HG02970 (cell line): ENCODE measurements around the gene ODF2.

ENCODE experiments used
- ATAC-seq: cut with Tn5 transposase; IDR thresholded peaks from one replicate; pipeline ENCODE4 v1.9.1; 2021; ENCODE audit warnings: mild to moderate bottlenecking, moderate library complexity, moderate number of reproducible peaks; ENCODE audit not compliant: unreplicated experiment, low FRiP score

ODF2 gene

DNA sequence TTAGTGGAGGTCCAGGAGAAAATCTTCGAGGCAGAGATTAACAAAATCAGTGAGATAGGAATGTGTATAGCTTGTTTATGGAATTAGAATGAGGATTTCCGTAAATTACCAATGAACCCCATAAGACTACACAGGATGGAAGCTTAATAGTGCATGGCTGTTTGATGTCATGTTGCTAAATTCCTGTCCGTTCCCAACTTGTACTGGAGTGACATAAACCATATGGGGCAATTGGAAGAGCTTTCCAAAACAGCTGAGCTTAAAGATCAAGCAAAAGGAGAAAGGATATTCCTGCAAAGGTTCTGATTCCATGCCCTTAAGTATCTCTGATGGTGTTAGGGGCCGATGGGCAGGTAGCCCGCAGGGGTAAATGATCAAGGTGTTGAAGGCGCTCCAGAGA, 66.2 kb downstream of the ODF2 start:
- ATAC-seq, result no peak

- ATAC-seq, result no peak
Measured at GRCh38 chr9:128523199-128523925, 67.6 kb downstream of the ODF2 start.

GRCh38 chr9:128526720-128527119, 70.9 kb downstream of the ODF2 start:
- no peak for ATAC-seq

DNA sequence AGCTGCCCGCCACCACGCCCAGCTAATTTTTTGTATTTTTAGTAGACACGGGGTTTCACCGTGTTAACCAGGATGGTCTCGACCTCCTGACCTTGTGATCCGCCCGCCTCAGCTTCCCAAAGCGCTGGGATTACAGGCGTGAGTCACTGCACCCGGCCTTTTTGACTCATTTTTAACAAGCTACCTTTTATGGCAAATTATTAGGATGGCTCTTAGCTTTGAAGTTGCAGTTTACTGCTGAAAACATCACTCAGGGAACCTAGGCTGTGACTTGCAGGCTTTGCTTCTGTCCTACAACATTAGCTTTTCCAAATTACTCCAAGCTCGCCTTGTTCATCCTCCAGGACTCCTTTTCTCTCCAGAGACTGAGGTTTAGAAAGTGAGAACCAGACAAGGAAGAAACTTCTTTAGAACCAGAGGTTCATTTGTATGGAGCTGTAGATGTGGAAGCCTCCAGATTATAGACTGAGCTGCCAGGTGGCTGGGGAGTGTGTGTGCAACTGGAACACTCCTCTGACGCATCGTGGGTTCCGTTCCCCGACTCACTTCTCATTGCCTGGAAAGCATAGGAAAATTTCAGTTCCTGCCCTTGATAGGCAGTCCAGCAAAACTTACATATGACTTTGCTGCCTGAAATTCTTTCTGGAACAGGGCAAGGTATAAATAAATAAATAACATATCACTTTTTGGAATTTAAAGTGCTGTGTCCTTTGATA, 72.8 kb downstream of the ODF2 start:
- no peak for ATAC-seq

DNA sequence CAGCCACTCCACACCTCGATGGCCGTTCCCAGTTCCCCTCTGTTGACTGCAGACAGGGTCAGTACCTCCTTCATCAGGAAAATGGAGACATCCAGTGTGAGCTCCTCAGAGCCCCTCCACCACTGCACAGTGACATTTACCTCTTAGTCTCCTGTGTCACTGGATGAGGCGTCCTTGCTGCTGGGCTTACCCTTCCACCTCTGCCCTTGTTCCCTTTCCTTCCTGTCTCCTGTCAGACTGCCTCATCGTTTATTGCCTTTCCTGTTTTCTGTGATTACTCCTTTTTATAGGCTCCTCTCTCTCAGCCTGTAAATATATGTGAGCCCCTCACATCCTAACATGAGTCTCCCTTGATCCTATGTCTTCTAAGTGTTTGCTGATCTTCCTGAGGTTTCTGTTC, 73.4 kb downstream of the ODF2 start:
- ATAC-seq, result no peak

GRCh38 chr9:128532581-128532980, 76.8 kb downstream of the ODF2 start:
- ATAC-seq, result no peak

GRCh38 chr9:128540634-128541360, 85.0 kb downstream of the ODF2 start:
- no peak for ATAC-seq

DNA sequence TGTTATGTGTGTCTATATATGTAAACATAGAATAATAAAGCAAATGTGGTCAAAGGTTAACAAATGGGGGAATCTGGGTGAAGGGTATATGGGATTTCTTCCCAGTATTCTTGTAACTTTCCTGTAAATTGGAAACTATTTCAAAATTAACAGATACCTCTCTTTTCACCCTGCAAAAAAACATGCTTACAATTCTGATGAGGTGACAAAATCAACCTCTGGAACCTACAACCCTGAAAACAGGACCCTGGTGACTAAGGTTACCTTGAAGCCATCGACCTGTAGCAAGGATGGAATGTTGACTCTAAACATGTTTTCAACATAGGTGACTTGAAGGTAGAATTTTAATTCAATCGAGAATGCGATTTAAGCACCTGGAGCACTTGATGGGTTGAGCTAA, 90.7 kb downstream of the ODF2 start:
- ATAC-seq, result no peak

DNA sequence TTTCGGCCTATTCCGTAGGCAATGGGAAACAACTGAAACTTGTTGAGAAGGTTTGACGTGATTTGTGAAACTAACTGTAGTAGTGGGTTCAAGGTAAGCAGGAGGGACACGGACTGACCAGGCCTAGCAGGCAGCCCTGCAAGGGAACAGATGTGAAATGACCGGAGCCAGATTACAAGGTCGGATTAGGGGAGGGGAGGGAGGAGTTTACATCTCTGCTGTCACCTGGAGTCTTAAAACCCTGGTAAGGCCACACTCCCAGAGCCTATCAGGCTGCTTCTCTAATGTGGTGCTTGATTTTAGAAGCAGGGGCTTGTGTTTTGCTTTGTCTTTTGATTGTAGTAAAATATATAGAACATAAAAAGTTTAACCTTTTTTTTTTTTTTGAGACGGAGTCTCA, 93.1 kb downstream of the ODF2 start:
- no peak for ATAC-seq

- ATAC-seq, result no peak
Measured at GRCh38 chr9:128550226-128550625, 94.4 kb downstream of the ODF2 start.
